Loucy (cell line): Measurements from ENCODE around the gene RB1.

Source experiments
- H2AFZ ChIP-seq: fragments of 200-600 bp; sonication (generic); 2 replicates; pipeline ENCODE4 v1.6.0; 2016; ENCODE audit warnings: antibody characterized with exemption, mild to moderate bottlenecking, low read length, moderate library complexity
- H3F3A ChIP-seq: fragments of 200-600 bp; 2 replicates; pipeline ENCODE4 v1.6.0; 2016; ENCODE audit warnings: antibody characterized with exemption, low read depth, mild to moderate bottlenecking
- H3K27me3 ChIP-seq: fragments of 200-600 bp; sonication (generic); 2 replicates; pipeline ENCODE4 v1.6.1; 2014; ENCODE audit warnings: low read length, mild to moderate bottlenecking; ENCODE audit not compliant: insufficient read depth, poor library complexity, severe bottlenecking
- H3K36me3 ChIP-seq: fragments of 200-600 bp; sonication (generic); 2 replicates; pipeline ENCODE4 v1.6.1; 2016; ENCODE audit warnings: low read length; ENCODE audit not compliant: insufficient read depth
- H3K4me1 ChIP-seq: fragments of 200-600 bp; sonication (generic); 2 replicates; pipeline ENCODE4 v1.5.1; 2014; ENCODE audit warnings: low read length, mild to moderate bottlenecking; ENCODE audit not compliant: insufficient read depth, poor library complexity, severe bottlenecking
- H3K4me2 ChIP-seq: fragments of 200-600 bp; sonication (generic); 2 replicates; pipeline ENCODE4 v1.6.0; 2014; ENCODE audit warnings: antibody characterized with exemption, low read length, low read depth, mild to moderate bottlenecking; ENCODE audit not compliant: poor library complexity, severe bottlenecking
- H3K4me3 ChIP-seq: fragments of 200-600 bp; sonication (generic); 2 replicates; pipeline ENCODE4 v1.5.1; 2014; ENCODE audit warnings: low read length, mild to moderate bottlenecking, mixed read lengths; ENCODE audit not compliant: poor library complexity, severe bottlenecking
- H3K79me2 ChIP-seq: fragments of 200-600 bp; sonication (generic); 2 replicates; pipeline ENCODE4 v1.6.1; 2014; ENCODE audit warnings: low read length; ENCODE audit not compliant: insufficient read depth
- H3K9ac ChIP-seq: fragments of 200-600 bp; sonication (generic); 2 replicates; pipeline ENCODE4 v1.6.0; 2014; ENCODE audit warnings: mild to moderate bottlenecking, low read depth, low read length, moderate library complexity; ENCODE audit not compliant: poor library complexity, severe bottlenecking
- H3K9me2 ChIP-seq: fragments of 200-600 bp; sonication (generic); replicated peaks from 2 replicates; pipeline ENCODE4 v1.6.1; 2016; ENCODE audit warnings: low read depth, low read length, mixed read lengths
- H3K9me3 ChIP-seq: fragments of 200-600 bp; sonication (generic); 2 replicates; pipeline ENCODE4 v1.6.1; 2014; ENCODE audit warnings: mild to moderate bottlenecking, antibody characterized with exemption, low read length, low read depth; ENCODE audit not compliant: insufficient read depth
- H4K20me1 ChIP-seq: fragments of 200-600 bp; sonication (generic); 2 replicates; pipeline ENCODE4 v1.6.0; 2014; ENCODE audit warnings: antibody characterized with exemption, low read length, mild to moderate bottlenecking; ENCODE audit not compliant: insufficient read depth, poor library complexity, severe bottlenecking
- CTCF ChIP-seq: fragments of 200-600 bp; sonication (generic); conservative IDR thresholded peaks from 2 replicates; pipeline ENCODE4 v1.5.1; 2014; ENCODE audit warnings: mild to moderate bottlenecking, antibody characterized with exemption, low read length
- EZH2phosphoT487 ChIP-seq: fragments of 200-600 bp; IDR thresholded peaks from 2 replicates; pipeline ENCODE4 v1.6.1; 2018; ENCODE audit warnings: antibody characterized with exemption, mild to moderate bottlenecking, moderate library complexity, borderline replicate concordance

Gene RB1

GRCh38 chr13:48429036-48429435 is 125.5 kb downstream of the RB1 start:
- Histone ChIP-seq H3K27me3 (no peaks in the 10 kb centered on the region), H4K20me1 (no peaks in the 10 kb centered on the region), H3K79me2 (peaks cover 12% of the 10 kb centered on the region; the same call in 1 of the 2 replicates), H3K4me2 (no peak overlapping the region), H2AFZ (no peak overlapping the region), H3K9me3 (no peaks in the 10 kb centered on the region), H3K36me3 (no peaks in the 10 kb centered on the region), H3K4me1 (peaks cover 52% of the 10 kb centered on the region), H3K4me3 (no peak overlapping the region), H3F3A (peaks cover 16% of the 10 kb centered on the region), H3K9ac (peak overlapping the region; percentile 3), H3K9me2 (no peaks in the 10 kb centered on the region)
- no peak for TF ChIP-seq CTCF

GRCh38 chr13:48429886-48430285 is 126.3 kb downstream of the RB1 start:
- Histone ChIP-seq H3K36me3 (no peaks in the 10 kb centered on the region), H2AFZ (no peak overlapping the region), H3K9me2 (no peaks in the 10 kb centered on the region), H3K9me3 (no peaks in the 10 kb centered on the region), H3F3A (peaks cover 16% of the 10 kb centered on the region), H3K4me3 (no peak overlapping the region), H3K4me1 (peaks cover 52% of the 10 kb centered on the region), H3K9ac (no peak overlapping the region), H3K27me3 (no peaks in the 10 kb centered on the region), H4K20me1 (no peaks in the 10 kb centered on the region), H3K79me2 (peaks cover 18% of the 10 kb centered on the region; the same call in 1 of the 2 replicates), H3K4me2 (no peak overlapping the region)
- TF ChIP-seq CTCF: no peak
- TF ChIP-seq EZH2phosphoT487: no peak

DNA sequence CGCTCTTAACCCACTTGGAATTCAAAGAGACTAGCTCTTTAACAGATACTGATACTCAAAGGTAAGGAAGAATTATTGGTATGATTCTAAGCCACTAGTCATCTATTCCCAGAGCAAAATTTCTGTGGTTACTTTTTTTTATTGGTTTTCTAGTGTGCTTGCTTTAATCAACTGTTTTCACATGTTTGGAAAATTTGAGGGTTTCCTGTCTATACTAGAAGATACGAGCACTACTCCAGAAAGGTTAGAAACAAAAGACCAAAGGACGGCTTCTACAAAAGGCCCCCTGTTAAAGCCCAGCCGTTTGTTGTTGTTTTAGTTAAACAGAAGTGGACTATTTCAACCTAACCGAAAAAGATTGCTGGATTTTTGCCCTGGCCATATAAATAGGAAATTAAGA is 127.9 kb downstream of the RB1 start:
- peak overlapping the region; percentile 84 for H3K4me2 ChIP-seq
- H3K4me3 ChIP-seq: peak overlapping the region; percentile 62
- TF ChIP-seq EZH2phosphoT487: no peak
- no peak for TF ChIP-seq CTCF

More for the DNA sequence above, 127.9 kb downstream of the RB1 start:
- peaks cover 51% of the 10 kb centered on the region for H3K4me1 ChIP-seq
- H3F3A ChIP-seq: peaks cover 16% of the 10 kb centered on the region
- no peaks in the 10 kb centered on the region for H4K20me1 ChIP-seq
- peaks cover 26% of the 10 kb centered on the region; the same call in 1 of the 2 replicates for H3K79me2 ChIP-seq
- no peaks in the 10 kb centered on the region for H3K9me2 ChIP-seq
- no peaks in the 10 kb centered on the region for H3K9me3 ChIP-seq
- H3K9ac ChIP-seq: peak overlapping the region; percentile 62
- H2AFZ ChIP-seq: no peak overlapping the region
- no peaks in the 10 kb centered on the region for H3K27me3 ChIP-seq
- no peaks in the 10 kb centered on the region for H3K36me3 ChIP-seq
